ENCODE measurements around the gene NCSTN. TPM values are rescaled to one million over a fixed set of nuclear protein-coding genes. Genes with fewer than 3 reads are reported as not detected.
A peak's percentile ranks its signal among the peaks of the same experiment; 100 is the strongest.

The NCSTN gene
- total RNA-seq, 1 donor from 2014 or later, result 142 TPM

- Mint-ChIP-seq H3K27ac (peak overlapping the region; percentile 66), H3K36me3 (ENCODE audit: insufficient read depth) (no peaks in the 10 kb centered on the region), H3K27me3 (no peaks in the 10 kb centered on the region), H3K4me1 (ENCODE audit: low read depth) (peaks cover 48% of the 10 kb centered on the region), H3K9me3 (ENCODE audit: low read depth) (no peaks in the 10 kb centered on the region), H3K4me3 (ENCODE audit: low read depth) (no peak overlapping the region)
- TF ChIP-seq CTCF (IDR thresholded peaks at IDR 0.05; ENCODE audit: unreplicated experiment), result no peak
- no peak for DNase-seq (ENCODE audit: low spot score, unreplicated experiment)
Observed at GRCh38 chr1:160405331-160405877, 62.2 kb downstream of the NCSTN start.

- no peak for DNase-seq (ENCODE audit: low spot score, unreplicated experiment)
- Mint-ChIP-seq H3K27me3 (no peaks in the 10 kb centered on the region), H3K4me1 (ENCODE audit: low read depth) (peaks cover 52% of the 10 kb centered on the region), H3K9me3 (ENCODE audit: low read depth) (no peaks in the 10 kb centered on the region), H3K36me3 (ENCODE audit: insufficient read depth) (no peaks in the 10 kb centered on the region), H3K4me3 (ENCODE audit: low read depth) (no peak overlapping the region), H3K27ac (peak overlapping the region; percentile 33)
- TF ChIP-seq CTCF (IDR thresholded peaks at IDR 0.05; ENCODE audit: unreplicated experiment), result no peak
Observed at GRCh38 chr1:160406131-160406968, 63.2 kb downstream of the NCSTN start.

- Mint-ChIP-seq H3K27me3 (no peaks in the 10 kb centered on the region), H3K4me1 (ENCODE audit: low read depth) (peaks cover 41% of the 10 kb centered on the region), H3K36me3 (ENCODE audit: insufficient read depth) (no peaks in the 10 kb centered on the region), H3K27ac (peak overlapping the region; percentile 56), H3K4me3 (ENCODE audit: low read depth) (no peak overlapping the region), H3K9me3 (ENCODE audit: low read depth) (no peaks in the 10 kb centered on the region)
- DNase-seq (ENCODE audit: low spot score, unreplicated experiment), result no peak
- TF ChIP-seq CTCF (IDR thresholded peaks at IDR 0.05; ENCODE audit: unreplicated experiment), result no peak
Observed at GRCh38 chr1:160407839-160408801, 64.9 kb downstream of the NCSTN start.

Other genes with a start within 250 kb of the NCSTN start
- 39.4 and 40.0 TPM in 2 replicates for gene IGSF8, start 244.8 kb upstream of the NCSTN start, total RNA-seq
- gene ATP1A2, start 227.6 kb upstream of the NCSTN start, total RNA-seq, result 0.11 TPM in 1 of 2 replicates, not detected in the other
- not detected in 2 replicates for gene ATP1A4, start 191.8 kb upstream of the NCSTN start, total RNA-seq
- gene CASQ1, start 152.8 kb upstream of the NCSTN start, total RNA-seq, result not detected in 2 replicates
- 31.2 and 37.6 TPM in 2 replicates for gene PEA15, start 138.0 kb upstream of the NCSTN start, total RNA-seq
- gene DCAF8, start 80.8 kb upstream of the NCSTN start, total RNA-seq, result 167 and 172 TPM in 2 replicates
- gene PEX19, start 58.2 kb upstream of the NCSTN start, total RNA-seq, result 73.8 and 74.8 TPM in 2 replicates
- gene COPA, start 133 bp upstream of the NCSTN start, total RNA-seq, result 143 and 151 TPM in 2 replicates
- 0.78 and 0.96 TPM in 2 replicates for gene NHLH1, start 23.7 kb downstream of the NCSTN start, total RNA-seq
- 75.6 and 80.4 TPM in 2 replicates for gene VANGL2, start 57.2 kb downstream of the NCSTN start, total RNA-seq
- gene SLAMF6, start 179.9 kb downstream of the NCSTN start, total RNA-seq, result not detected in 2 replicates
- not detected in 2 replicates for gene CD84, start 236.1 kb downstream of the NCSTN start, total RNA-seq

Measured in progenitor cell of endocrine pancreas (in vitro differentiated cells).